T-cell (primary cell): ENCODE results near the gene DNASE1L1. TPM values are rescaled to one million over a fixed set of nuclear protein-coding genes. Genes with fewer than 3 reads are reported as not detected.
A peak's percentile ranks its signal among the peaks of the same experiment; 100 is the strongest.

Source experiments
- ATAC-seq, 4 experiments: fragments of 200-7000 bp in 3 of 4; fragments of 150-1000 bp in 1 of 4; cut with Tn5 transposase; replicated peaks in 1 of 4; 1 replicate in 3 of 4; 2 replicates in 1 of 4; pipeline ENCODE4 v1.10.0; 2021; ENCODE audit warnings: moderate library complexity in 3 of 4, mild to moderate bottlenecking in 2 of 4, moderate number of reproducible peaks in 1 of 4
- CTCF ChIA-PET, 2 donors: fragments of 300-600 bp; sonication (Branson Sonifier 250); formaldehyde crosslinking; loops; one replicate each; lab custom pipeline; 2022; ENCODE audit warnings: antibody characterized with exemption in 2 of 2; lab: Charles Lee
- POLR2A ChIA-PET, 2 donors: fragments of 300-600 bp; sonication (Branson Sonifier 250); formaldehyde crosslinking; loops; one replicate each; lab custom pipeline; 2022; ENCODE audit warnings: antibody characterized with exemption in 2 of 2; lab: Charles Lee
- DNase-seq, 35 experiments: peaks; one replicate each; pipeline versions ENCODE4 v3.0.0 to v3.0.0-alpha.2; 2013 to 2023
- H3K27ac ChIP-seq: one replicate; pipeline ENCODE4 v1.5.1; 2013; ENCODE audit warnings: low read length
- H3K27me3 ChIP-seq, 2 experiments: replicated peaks in 1 of 2; 1 replicate in 1 of 2; 2 replicates in 1 of 2; pipeline versions ENCODE4 v1.6.1 to v1.7.0; 2013; ENCODE audit warnings: low read length in 1 of 2, mixed read lengths in 1 of 2; ENCODE audit not compliant: control insufficient read depth in 2 of 2, insufficient read depth in 2 of 2; ENCODE audit errors: extremely low read depth in 1 of 2
- H3K36me3 ChIP-seq, 2 donors: 1 replicate in 1 of 2; 2 replicates in 1 of 2; pipeline versions ENCODE4 v1.6.1 to v1.7.0; 2013; ENCODE audit warnings: low read length in 1 of 2; ENCODE audit not compliant: control insufficient read depth in 2 of 2, insufficient read depth in 1 of 2; ENCODE audit errors: extremely low read depth in 1 of 2
- H3K4me1 ChIP-seq, 2 experiments: 1 replicate in 1 of 2; 2 replicates in 1 of 2; pipeline versions ENCODE4 v1.6.1 to v1.7.0; 2013; ENCODE audit warnings: low read length in 2 of 2, mixed read lengths in 1 of 2; ENCODE audit not compliant: insufficient read depth in 2 of 2, control insufficient read depth in 1 of 2; ENCODE audit errors: extremely low read depth in 1 of 2
- H3K4me3 ChIP-seq, 2 donors: 1 replicate in 1 of 2; 2 replicates in 1 of 2; pipeline versions ENCODE4 v1.5.1 to v1.7.0; 2013; ENCODE audit warnings: mild to moderate bottlenecking in 2 of 2, low read length in 1 of 2, moderate library complexity in 1 of 2; ENCODE audit not compliant: control insufficient read depth in 1 of 2; ENCODE audit errors: extremely low read depth in 1 of 2
- H3K9me3 ChIP-seq: 2 replicates; pipeline ENCODE4 v1.7.0; 2013
- H3K27ac Mint-ChIP-seq, 2 donors: one replicate each; pipeline ENCODE4 v1.8.0; 2020 to 2021; ENCODE audit warnings: mild to moderate bottlenecking in 2 of 2, mixed read lengths in 2 of 2
- H3K27me3 Mint-ChIP-seq, 2 donors: one replicate each; pipeline ENCODE4 v1.8.0; 2021 to 2022; ENCODE audit warnings: mixed read lengths in 2 of 2
- H3K36me3 Mint-ChIP-seq: one replicate; pipeline ENCODE4 v1.8.0; 2021; ENCODE audit warnings: mixed read lengths
- H3K4me1 Mint-ChIP-seq, 3 donors: one replicate each; pipeline ENCODE4 v1.8.0; 2020 to 2022; ENCODE audit warnings: mixed read lengths in 3 of 3, mild to moderate bottlenecking in 1 of 3
- H3K4me3 Mint-ChIP-seq, 3 donors: one replicate each; pipeline ENCODE4 v1.8.0; 2020 to 2022; ENCODE audit warnings: mild to moderate bottlenecking in 3 of 3, mixed read lengths in 3 of 3, moderate library complexity in 3 of 3
- H3K9me3 Mint-ChIP-seq, 3 donors: one replicate each; pipeline ENCODE4 v1.8.0; 2020 to 2022; ENCODE audit warnings: mixed read lengths in 3 of 3
- WGBS: methylation state at CpG from one replicate; pipeline ENCODE4 v1.1.5; 2013; ENCODE audit warnings: missing lambda C conversion rate; ENCODE audit not compliant: insufficient coverage; 5-methylcytosine and 5-hydroxymethylcytosine counted together
- total RNA-seq, 35 experiments: library from RNA in 6 of 35; stranded (reverse) in 6 of 35; fragments of 120-200 nt in 1 of 35; gene quantifications; one replicate each; pipeline versions ENCODE4 v1.2.1 to v1.2.4 and lab custom pipeline; 2013 to 2026

Gene DNASE1L1
- total RNA-seq, 5 donors from 2014 or later (not counting 1 experiment from before 2014, with no cell fraction given): 22.6 to 31.3 (median 25.5) TPM

DNA sequence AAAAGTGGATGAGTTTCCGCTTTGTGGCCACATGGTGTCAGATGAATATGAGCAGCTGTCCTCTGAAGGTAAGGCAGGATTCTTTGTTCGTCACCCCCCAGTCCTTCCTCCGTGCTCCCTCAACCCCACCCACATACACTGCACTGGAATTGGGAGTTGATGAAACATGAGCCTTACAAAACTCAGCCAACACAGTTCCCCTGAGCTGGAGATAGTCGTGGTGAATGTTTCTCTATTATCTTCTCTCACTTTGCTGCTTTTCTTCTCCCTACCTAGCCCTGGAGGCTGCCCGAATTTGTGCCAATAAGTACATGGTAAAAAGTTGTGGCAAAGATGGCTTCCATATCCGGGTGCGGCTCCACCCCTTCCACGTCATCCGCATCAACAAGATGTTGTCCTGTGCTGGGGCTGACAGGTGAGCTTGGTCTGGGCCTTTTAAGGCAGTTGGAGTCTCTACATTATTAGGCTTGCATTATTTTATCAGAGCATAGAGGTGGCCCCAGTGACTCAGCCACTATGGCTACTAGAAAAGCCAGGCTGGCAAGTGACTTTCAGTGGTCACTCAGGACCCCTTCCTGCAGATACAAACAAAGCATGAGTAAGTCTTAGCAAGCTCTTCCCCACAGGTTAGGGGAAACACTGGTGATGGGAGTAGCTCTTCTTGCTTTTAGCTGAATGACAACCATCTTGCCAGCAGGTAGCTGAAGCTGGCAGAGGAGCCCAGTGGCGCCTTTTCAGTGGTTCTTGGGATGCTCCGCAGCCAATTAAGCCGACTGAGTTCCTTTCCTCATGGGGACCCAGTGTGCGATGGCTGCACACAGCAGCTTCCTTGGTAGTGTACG is 9.3 kb downstream of the DNASE1L1 start:
- no peaks in the 10 kb centered on the region for H3K9me3 ChIP-seq
- peaks cover 3 to 32% of the 10 kb centered on the region in 2 experiments for H3K4me1 ChIP-seq
- H3K36me3 Mint-ChIP-seq: peaks cover 23% of the 10 kb centered on the region
- H3K4me1 Mint-ChIP-seq: peaks cover 20 to 30% (median 22%) of the 10 kb centered on the region in 3 donors
- no peaks in the 10 kb centered on the region for H3K27me3 Mint-ChIP-seq
- H3K27me3 ChIP-seq: no peaks in the 10 kb centered on the region
- 100% methylated on average over 1 of the region's 14 CpGs for WGBS
- ATAC-seq (no peak), DNase-seq (peak in 25 of 35 experiments; percentile 16 to 56 (median 36))
- H3K36me3 ChIP-seq: peaks cover 0 to 20% of the 10 kb centered on the region in 2 donors
- H3K27ac Mint-ChIP-seq: peak overlapping the region; percentile 99 to 100
- no peaks in the 10 kb centered on the region for H3K9me3 Mint-ChIP-seq
- ChIA-PET CTCF (interaction anchor here (0.6 to 0.8 kb wide), 3 partner anchors 78 to 577 kb away, joined by 3 to 9 read pairs (median 3); no protein-coding TSS in a partner anchor), POLR2A (interaction anchor here in 1 of 2 donors (0.5 kb wide), 1 partner anchor 263 kb away, joined by 3 read pairs; no protein-coding TSS in a partner anchor)
- H3K27ac ChIP-seq: peak overlapping the region; percentile 99
- peak overlapping the region; percentile 72 to 95 for H3K4me3 ChIP-seq
- H3K4me3 Mint-ChIP-seq: peak overlapping the region; percentile 97 to 100 (median 99)

DNA sequence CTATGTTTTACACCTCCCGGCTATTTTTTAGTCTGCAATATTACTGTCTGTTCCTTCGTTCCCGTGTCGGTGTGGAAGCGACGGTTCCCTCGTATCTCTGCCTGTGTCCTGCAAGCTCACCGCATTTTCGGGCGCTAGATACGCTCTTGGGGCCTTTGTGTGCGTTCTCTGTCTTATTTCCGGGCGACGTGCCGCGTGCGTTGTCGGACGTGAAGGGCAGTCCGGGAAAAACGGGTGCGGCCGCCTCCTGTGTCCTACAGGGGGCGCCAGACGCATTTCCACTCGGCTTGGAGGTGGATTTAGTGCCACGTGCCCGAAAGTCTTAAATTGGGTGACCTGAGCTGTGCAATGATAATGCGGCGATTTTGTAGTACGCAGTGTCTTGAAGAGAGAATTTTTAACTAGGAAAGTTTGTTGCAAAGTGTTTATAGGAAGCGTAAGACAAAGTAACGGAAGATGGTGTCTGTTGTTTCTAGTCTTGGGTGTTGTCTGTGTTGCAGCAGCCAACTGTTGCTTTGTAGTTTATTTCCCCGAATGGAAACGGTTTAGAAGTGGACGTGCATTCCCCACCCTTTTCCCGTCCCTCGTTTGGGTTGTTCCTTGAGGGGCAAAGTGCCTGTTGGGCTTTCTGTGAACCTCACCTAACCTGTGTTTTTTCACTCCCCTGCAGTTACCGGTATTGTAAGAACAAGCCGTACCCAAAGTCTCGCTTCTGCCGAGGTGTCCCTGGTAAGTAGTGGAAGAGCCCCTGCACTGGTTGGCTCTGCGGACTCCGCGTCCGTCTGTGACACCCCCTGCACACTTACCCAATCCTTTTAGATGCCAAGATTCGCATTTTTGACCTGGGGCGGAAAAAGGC is 10.2 kb downstream of the DNASE1L1 start:
- WGBS: 0% methylated on average over 34 of the region's 49 CpGs
- Histone ChIP-seq H3K27ac (peak overlapping the region; percentile 99), H3K4me3 (peak overlapping the region; percentile 72 to 95)

DNA sequence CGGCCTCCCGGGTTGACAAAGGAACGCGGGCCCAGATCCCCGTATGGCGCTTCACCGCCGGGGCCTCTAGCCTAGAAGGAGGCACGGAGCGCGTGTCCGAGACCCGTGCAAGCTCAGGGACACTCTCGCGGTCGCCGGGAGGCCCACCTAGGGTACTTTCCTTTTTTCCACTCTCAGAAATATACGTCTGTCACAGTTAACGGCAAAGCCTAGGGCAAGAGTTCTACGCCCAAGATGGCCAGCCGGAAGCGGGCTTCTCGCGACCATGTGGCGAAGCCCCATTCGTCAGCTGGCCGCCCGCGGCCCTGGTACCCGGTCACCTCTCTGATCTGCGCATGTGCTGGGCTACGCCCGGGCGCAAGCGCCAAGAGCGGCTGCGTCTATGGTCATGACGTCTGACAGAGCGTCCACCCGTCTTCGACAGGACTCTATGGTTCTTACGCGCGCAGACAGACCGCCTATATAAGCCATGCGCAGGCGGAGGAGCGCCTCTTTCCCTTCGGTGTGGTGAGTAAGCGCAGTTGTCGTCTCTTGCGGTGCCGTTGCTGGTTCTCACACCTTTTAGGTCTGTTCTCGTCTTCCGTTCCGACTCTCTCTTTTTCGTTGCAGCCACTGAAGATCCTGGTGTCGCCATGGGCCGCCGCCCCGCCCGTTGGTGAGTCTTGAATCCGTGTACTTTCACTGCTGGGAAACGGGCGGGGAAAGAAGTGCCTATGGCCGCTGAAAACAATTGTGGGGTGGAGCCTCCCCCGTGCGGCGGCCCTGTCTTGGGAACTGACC is 11.0 kb downstream of the DNASE1L1 start, which contains the start of gene RPL10:
RPL10 (plus strand) TSS at position 490 of the 780 bp plus-strand sequence; CDS start at position 633, 143 bp downstream.
- Mint-ChIP-seq H3K4me3 (peak within 1 kb of the TSS; percentile 97 to 100 (median 99)), H3K27ac (peak within 1 kb of the TSS; percentile 99 to 100), H3K36me3 (peaks cover 23% of the 10 kb centered on the region), H3K9me3 (no peaks in the 10 kb centered on the region), H3K27me3 (no peaks in the 10 kb centered on the region), H3K4me1 (peaks cover 20 to 30% (median 22%) of the 10 kb centered on the region in 3 donors)
- H3K27ac ChIP-seq: peak within 1 kb of the TSS; percentile 99
- ATAC-seq (peak; percentile 75 to 83 (median 77)), DNase-seq (peak; percentile 67 to 93 (median 84))
- H3K36me3 ChIP-seq: peaks cover 0 to 20% of the 10 kb centered on the region in 2 donors
- ChIA-PET CTCF (interaction anchor here in 1 of 2 donors (0.6 kb wide), 2 partner anchors 9 kb away, joined by 4 to 8 read pairs; no protein-coding TSS in a partner anchor), POLR2A (interaction anchor here in 1 of 2 donors (0.6 kb wide), 1 partner anchor 12 kb away, joined by 3 read pairs; no protein-coding TSS in a partner anchor)
- no peaks in the 10 kb centered on the region for H3K9me3 ChIP-seq
- peak within 1 kb of the TSS; percentile 72 to 95 for H3K4me3 ChIP-seq
- H3K4me1 ChIP-seq: peaks cover 3 to 32% of the 10 kb centered on the region in 2 experiments
- H3K27me3 ChIP-seq: no peaks in the 10 kb centered on the region
- WGBS: under 1% methylated on average over 57 of the region's 69 CpGs

More for the DNA sequence above, 10.2 kb downstream of the DNASE1L1 start:
- POLR2A ChIA-PET: interaction anchor here (0.6 kb wide), 2 partner anchors 9 to 81 kb away, joined by 3 to 8 read pairs; no protein-coding TSS in a partner anchor
- peaks cover 0 to 20% of the 10 kb centered on the region in 2 donors for H3K36me3 ChIP-seq
- no peaks in the 10 kb centered on the region for H3K9me3 Mint-ChIP-seq
- H3K27me3 ChIP-seq: no peaks in the 10 kb centered on the region
- DNase-seq (peak; percentile 67 to 88 (median 77)), ATAC-seq (peak; percentile 47 to 63 (median 56))
- no peaks in the 10 kb centered on the region for H3K27me3 Mint-ChIP-seq
- CTCF ChIA-PET: interaction anchor here (0.6 kb wide), 2 partner anchors 8 to 77 kb away, joined by 8 to 9 read pairs; no protein-coding TSS in a partner anchor
- H3K4me1 ChIP-seq: peaks cover 3 to 32% of the 10 kb centered on the region in 2 experiments
- peak overlapping the region; percentile 99 to 100 for H3K27ac Mint-ChIP-seq
- H3K4me1 Mint-ChIP-seq: peaks cover 20 to 30% (median 22%) of the 10 kb centered on the region in 3 donors
- peaks cover 23% of the 10 kb centered on the region for H3K36me3 Mint-ChIP-seq
- peak overlapping the region; percentile 97 to 100 (median 99) for H3K4me3 Mint-ChIP-seq
- H3K9me3 ChIP-seq: no peaks in the 10 kb centered on the region

DNA sequence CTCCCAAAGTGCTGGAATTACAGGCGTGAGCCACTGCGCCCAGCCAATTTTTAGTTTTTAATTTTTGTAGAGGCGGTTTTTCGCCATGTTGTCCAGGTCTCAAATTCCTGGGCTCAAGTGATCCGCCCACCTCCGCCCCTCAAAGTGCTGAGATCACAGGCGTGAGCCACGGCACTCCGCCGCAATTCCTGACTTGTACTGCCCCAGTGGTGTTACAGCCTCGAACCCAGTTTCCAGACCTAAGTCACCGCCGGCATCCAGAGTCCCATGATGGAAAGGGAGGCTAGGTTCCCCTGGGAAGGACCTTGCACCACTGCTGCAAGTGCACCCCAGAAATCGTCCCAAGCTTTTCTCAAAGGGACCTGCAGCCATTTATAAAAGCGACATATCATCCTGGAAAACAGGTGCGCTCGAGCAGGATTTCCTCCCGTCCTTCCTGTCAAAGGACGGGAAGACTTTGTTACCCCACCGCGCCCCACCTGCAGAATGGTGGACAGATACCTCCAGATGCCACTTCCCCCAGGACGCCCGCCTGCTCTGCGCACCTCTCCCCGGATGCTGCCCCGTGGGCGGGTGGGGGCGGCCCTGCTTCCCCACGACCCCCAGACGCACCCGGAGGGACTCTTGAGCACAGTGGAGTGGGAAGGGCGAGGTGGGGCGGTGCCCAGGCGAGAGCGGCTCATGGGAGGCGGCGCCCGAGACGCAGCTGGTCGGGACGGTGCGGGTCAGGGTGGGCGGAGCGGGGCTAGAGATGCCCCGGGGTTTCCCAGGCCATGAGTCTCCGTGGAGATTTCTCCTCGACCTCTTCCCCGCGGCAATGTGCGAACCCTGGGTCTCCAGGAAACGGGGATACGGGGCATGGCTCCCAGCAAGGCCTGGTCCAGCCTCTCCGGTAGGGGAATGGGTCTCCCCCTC is 11.8 kb downstream of the DNASE1L1 start:
- ATAC-seq: peak; percentile 17 to 48 (median 39)
- WGBS: 4% methylated on average over 28 of the region's 53 CpGs
- CTCF ChIA-PET: interaction anchor here in 1 of 2 donors (0.6 kb wide), 1 partner anchor 10 kb away, joined by 4 read pairs; no protein-coding TSS in a partner anchor
- Histone ChIP-seq H3K9me3 (no peaks in the 10 kb centered on the region), H3K4me1 (peaks cover 3 to 32% of the 10 kb centered on the region in 2 experiments), H3K27ac (peak overlapping the region; percentile 99), H3K27me3 (no peaks in the 10 kb centered on the region), H3K4me3 (peak overlapping the region; percentile 72 to 95), H3K36me3 (peaks cover 0 to 20% of the 10 kb centered on the region in 2 donors)
- POLR2A ChIA-PET: interaction anchor here in 1 of 2 donors (0.6 kb wide), 1 partner anchor 13 kb away, joined by 3 read pairs; no protein-coding TSS in a partner anchor
- no peaks in the 10 kb centered on the region for H3K9me3 Mint-ChIP-seq
- peak overlapping the region; percentile 99 to 100 for H3K27ac Mint-ChIP-seq
- peak in 14 of 35 experiments; percentile 11 to 60 (median 26) for DNase-seq
- peaks cover 20 to 30% (median 22%) of the 10 kb centered on the region in 3 donors for H3K4me1 Mint-ChIP-seq
- H3K4me3 Mint-ChIP-seq: peak overlapping the region; percentile 97 to 100 (median 99)
- H3K27me3 Mint-ChIP-seq: no peaks in the 10 kb centered on the region
- peaks cover 23% of the 10 kb centered on the region for H3K36me3 Mint-ChIP-seq
